ENCODE data around the gene GPR61.

GPR61 gene

DNA sequence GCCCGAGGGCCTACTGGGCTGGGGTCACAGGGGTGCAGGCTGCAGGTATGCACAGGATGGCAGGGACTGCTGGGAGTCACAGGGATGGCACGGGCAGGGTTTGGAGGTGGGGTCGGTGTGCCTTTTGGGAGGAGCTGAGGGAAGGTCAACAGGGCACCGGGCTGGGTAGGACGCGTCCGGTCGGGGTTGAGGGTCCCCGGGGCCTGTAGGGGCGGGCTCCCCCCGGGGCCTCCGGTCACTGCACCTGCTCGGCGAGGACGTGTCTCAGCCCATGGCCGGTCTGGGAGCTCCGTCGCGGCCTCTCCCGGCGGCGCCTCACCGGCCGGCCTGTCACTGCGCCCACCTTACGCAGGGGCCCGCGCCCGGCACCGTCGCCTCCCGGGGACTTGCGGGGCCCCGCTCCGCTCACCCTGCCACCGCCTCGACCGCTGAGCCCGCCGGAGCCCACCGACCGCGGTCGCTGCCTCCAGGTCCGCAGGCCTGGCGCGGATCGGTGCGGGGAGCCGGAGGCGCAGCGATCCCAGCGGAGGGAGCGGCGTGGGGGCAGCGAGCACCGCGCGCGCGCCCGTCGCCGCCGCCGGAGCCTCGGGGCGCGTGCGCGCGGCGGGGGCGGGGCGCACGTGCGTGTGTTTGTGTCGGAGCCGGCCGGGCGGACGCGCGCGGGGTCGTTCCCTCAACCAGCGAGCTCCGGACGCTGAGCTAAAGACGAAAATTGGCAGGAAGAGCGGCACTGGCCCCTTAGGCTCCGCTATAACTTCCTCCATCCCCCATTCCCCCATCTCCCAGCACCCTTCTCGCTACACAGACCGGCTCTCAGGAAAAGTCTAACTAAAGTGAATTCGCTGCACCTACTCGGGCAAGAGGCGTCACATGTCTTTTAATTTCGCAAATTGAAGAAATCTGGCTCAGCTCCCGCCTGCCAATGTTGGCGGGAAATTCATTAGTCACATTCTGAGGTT lies 30.2 kb upstream of the GPR61 start, which contains the start of gene AMIGO1:
TSS of gene AMIGO1 (minus strand) at position 552 of the 959 bp plus-strand sequence. CDS start 815 bp downstream, outside the sequence.
- peak; percentile 55 for DNase-seq

DNA sequence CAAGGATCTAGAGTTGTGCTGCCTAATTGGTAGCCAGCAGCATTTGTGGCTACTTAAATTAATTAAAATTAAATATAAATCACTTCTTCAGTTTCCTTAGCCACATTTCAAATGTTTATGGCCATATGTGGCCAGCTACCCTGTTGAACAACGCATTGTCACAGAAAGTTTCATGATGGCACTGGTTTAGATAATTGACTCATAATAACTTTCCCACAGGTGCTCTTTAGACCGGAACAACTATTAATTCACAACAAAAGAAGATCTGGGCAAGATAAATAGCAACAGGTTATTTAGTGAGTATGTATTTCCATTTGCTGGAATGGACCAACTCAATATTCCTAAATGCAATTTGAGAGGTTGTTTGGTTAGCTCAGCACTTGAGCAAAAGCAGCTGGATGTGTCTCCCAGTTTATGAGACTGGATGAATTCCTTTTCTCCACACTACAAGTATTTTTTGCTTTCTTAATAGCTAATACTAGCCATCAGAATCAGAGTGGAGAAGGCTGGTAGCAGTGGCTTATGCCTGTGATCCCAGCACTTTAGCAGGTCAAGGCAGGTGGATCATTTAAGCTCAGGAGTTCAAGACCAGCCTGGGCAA lies 26.5 kb upstream of the GPR61 start:
- DNase-seq: no peak

DNA sequence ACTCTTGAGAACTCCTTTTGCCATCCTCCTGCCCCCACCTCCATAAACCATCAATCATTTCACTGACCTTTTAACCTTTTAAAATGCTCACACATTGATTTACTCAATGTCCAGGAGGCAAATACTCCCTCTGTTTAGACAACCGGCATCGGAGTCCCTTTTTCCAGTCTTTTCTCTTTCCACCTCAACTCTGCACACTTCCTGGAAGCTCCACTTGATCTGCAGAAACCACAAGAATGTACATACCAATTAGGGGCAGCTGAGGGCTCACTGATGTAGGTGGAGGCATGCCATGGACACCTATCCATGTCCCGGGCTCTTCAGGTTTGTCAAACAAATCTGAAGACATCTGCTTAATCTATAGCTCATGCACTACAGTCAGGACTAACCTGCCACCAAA lies 24.8 kb upstream of the GPR61 start:
- DNase-seq: no peak

DNA sequence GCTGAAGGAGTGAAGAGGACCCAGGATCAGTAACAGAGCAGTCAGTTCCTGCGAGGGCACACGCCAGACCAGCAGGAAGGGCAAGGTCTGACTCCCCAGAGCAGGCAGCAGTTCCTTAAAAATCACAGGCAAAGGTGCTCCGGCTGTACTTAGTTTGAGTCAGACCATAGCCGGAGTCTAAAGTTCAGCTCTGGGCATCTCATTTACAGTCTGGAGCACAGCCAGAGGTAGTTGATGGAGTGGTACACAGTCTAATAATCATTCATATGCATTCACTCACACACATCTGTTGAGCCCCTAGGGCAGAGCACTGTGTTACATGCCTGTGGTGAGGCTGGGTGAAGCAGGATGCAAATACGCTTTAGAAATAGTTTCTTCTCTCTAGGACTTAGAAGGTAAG lies 22.8 kb upstream of the GPR61 start:
- no peak for DNase-seq

DNA sequence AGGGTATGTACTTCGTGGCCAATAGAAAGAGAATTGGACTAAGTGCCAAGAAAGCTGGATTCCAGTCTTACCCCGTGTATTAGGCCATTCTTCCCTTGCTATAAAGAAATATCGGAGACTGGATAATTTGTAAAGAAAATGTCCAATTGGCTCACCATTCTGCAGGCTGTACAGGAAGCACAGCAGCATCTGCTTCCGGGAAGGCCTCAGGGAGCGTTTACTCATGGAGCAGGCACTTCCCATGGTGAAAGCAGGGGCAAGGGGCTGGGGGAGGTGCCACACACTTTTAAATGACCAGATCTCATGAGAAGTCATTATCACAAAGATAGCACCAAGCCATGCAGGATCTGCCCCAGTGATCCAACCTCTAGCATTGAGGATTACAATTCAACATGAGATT lies 22.3 kb upstream of the GPR61 start:
- DNase-seq: no peak

DNA sequence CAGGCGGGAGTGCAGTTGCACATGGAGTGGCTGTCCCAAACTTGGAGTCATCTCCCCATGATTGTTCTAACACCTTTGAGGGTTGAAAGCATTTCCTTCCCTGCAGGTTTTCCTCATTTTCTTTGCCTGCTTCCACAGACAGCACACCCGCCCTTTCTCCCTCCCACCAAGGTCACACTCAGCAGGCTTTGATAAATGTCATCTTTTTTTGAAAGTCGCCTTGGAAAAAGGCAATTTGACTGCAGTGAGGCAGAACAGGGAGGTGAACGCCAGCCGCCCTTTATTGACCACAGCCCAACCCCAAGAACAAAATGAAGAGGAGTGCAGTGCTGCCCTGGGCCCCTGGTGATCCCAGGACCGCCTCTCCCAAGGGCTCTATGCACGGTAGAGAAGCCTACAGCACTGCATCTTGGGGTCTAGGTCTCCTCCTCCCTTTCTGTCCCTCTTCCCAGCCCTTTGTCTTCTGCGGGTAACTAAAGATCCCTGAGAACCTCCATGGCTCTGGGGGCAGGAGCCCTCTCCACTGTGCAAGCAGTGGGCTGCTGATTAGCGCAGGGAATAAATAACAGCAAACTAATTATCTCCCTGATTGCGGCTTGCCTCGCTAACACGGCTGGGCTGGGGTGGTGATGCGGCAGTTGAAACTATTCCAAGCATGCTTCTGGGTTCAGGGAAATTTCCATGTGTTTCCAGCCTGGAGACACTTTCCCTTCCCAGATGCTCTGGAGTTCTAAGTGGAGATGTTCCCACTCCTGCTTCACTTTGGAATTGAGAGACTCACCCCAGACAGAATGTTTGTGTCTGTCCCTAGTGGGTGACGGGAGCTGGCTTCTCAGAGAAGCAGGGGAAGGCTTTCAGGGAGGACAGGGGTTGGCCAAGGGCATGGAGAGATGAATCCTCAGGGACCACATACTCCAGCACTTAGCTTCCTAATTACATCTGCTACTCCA lies 18.4 kb upstream of the GPR61 start:
- no peak for DNase-seq

DNA sequence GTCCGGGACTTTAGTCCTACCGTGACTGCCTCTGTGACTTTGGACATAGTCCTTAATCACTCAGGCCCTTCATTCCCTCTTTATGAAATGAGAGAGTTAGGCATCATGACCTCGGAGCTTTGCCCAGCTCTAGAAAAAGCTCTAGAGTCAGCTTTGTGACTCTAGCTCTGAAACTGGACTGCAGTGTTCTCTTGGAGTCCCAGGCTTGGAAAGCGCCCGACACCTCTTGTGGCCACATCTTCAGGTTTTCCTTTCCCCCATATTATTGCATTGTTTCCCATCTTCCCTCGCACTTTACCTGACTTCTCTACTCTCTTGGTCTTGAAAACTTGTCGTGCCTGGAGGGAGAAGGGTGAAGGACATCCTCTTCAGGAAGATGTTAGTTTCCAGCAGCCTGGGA lies 17.6 kb upstream of the GPR61 start:
- DNase-seq: no peak

DNA sequence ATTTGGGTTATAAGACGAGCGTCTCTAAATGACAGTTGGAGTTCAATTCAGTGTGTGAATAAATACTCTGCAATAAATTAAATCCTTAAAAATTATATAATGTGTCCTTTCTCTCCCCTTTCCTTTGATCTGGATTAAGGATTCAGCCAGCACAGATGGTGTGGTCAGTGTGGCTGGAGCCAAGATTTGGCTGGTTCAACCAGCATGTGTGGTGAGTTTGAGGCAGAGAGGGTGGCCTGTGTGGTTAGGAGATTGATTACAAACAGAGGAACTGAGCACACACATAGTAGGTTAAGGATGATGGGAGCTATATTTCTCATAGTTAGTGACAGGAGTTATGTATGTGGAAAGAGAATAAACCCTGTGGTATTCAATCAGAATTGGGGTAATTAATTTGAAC lies 16.0 kb upstream of the GPR61 start:
- DNase-seq: no peak

DNA sequence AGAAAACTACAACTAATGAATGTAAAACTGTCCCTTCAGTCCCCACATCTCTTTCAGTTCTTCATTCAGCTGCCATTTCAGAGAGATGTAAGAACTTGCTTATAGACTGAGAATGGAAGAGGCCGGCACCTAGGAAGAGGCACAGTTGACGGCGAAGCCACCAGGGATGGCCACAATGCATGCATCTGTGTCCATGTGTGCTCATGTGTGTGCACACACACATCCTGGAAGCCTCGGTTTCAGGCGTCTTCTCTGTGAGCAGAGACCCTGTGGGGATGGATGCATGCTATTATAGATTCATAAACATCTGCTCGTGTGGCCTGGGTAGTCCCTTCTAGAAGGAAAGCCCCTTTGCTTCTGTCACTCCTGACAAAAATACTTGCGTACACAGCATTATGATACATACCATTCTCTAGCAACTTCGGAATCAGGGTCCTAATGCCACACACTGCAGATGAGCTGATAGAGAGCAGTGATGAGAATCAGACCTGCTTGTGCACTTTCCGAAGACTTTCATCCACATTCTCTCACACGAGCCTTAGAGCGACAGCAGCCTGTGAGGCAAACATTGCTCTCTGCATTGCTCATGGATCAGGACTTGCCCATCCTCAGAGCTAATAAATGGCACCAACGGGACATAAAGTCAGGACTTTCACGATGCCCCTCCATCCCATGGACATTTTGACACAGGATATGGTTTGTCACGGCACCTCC lies 12.4 kb upstream of the GPR61 start:
- no peak for DNase-seq

DNA sequence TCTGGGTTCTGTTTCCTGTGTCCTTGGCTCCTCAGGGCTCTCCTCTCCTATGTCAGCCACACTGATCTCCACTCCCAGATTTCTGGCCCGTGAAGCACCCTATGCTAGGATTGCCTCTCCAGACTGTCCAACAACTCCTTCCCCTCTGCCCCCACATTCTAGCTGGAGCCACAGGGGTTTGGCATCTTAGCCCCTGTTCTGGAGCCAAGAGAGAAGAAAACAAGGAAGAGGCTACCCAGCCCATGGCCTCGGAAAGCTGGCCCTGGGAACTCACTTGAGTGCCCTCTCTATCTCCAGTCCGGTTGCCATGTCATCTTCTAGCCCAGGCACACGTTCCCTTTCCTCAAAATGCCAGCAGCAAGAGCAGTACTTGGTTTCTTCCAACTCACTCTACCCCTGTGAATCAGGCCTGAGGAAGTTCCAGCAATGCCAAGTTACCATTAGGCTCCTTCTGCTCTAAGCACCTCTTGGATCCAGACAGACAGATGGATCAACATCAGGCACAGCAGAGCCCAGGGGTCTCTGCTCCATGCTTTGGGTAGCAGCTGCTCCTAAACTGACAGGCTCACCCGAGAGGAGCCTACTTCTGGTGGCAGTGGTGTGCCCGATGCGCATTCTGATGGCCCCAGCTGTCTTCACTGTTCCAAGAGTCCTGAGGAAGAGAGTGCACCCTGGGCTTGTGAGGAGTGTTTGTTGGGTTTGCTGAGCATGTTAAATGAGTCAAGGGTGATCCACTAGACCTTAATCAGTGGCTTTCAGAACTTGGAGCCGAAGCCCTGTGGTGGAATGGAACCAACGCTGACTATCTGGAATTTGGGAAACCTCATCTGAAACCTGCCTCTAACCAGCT lies 11.6 kb upstream of the GPR61 start:
- no peak for DNase-seq

DNA sequence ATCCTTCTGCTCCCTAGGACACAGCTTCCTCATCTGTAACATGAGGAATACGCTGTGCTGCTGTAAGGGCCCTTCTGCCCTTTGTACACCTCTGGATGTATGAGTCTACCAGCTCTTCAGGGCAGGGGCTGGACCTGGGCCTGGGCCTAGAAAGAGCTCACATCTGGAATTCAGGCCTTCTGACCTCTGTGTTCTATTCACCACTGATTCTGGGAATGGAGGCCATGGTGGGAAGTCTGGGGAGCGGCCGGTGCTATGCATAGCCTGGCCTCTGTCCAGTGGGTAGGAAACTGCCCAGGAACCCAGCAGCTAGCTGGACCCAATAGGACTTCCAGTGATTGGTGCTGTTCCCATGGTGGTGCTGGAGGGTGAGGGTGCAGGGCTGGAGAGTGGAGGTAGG lies 11.0 kb upstream of the GPR61 start:
- DNase-seq: no peak

DNA sequence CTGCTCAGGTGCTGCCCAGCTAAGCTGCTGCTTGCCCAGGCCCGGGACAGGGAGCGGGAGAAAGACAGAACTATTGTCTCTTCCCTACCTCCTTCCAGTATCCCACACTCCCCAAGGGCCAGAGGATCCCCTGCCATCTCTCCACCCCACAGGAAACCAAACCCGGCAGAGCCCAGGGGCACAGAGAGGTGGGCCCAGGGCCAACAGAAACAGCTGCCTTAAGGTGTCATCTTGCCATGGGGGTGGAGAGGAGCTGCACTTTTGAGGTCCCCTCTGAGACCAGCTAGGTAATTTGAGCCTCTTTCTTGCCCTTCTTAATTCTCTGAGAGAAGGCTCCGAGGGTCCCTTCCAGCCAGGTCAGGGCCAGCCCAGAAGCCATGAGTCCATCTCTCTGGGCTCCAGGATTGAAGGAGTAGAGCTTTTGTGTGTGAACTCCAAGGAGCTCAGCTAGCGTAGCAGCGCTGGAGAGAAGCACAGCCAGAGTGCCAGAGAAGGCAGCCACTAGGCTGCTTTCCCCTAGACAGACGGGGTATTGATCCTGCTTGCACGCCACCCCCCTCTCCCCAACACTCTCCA lies 9.7 kb upstream of the GPR61 start:
- DNase-seq: no peak

DNA sequence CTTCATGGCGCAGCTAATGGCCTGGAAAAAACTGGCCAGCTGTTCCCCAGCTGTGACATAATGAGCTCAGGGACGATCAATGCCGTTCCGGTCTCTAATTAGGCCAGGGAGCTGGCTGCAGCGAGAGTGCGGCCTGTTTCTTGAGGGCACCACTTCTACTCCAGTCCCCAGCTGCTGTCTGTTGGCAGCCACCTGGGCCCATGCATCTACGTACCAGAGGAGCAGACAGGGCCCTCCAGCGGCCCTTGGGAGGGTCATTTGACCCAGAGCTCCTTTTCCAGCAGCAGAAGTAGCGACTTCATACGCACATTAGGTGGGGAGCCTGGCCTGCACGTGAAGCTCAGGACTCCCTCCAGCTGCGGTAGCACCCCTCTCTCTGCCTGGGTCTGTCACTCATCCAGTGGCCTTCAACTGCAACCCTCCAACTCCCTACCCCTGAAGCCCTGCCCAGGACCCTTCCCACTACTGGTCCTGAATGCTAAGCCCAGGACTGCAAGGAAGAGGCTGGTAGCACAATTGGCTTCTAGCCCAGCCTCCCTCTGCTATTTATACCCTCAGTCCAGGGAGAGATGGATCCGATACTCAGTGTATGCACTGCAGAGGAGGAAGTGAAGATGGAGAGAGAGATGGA lies 9.1 kb upstream of the GPR61 start:
- no peak for DNase-seq

DNA sequence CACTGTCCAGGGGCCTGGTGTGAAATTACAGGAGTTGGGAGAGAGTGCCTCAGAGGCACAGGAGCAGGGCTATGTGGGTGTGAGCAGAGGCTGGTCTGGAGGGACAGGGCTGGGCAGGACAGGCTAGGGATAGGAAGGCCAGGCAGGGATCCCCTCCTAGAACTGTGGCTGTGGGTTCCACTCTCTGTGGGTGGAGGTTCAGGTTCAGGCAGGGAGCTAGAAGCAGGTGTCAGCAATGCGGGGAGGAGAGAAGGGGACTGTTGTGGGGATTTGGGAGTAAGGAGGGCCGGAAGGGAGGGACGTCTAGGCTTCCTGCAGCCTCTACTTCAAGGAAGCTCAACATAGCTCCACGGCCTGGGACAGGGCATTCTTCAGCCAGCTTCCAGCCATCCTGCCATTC lies 8.3 kb upstream of the GPR61 start:
- DNase-seq: no peak

DNA sequence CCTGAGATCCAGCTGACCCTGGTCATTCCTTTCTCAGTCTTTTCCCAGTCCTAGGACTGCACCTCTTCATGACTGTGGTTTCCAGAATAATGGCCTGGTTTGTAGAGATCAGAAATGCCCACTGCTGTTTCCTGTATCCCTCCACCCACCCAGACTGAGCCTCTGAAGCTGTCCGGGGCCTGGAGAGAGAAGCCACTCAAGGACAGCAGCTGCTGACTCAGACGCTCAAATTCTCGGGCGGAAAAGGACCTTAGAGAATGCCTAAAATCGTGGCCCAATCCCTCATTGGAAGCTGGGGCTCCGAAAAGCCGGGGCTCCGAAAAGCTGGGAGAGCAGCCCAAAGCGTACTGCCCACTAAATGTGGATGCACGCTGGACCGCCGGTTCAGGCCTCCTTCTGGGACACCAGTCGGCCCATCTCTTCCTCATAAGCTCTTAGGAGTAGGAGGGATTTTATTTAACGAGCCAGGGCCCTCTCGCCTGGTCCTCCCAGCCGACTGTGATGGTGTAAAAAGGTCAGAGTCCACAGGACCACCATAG lies 7.8 kb upstream of the GPR61 start:
- DNase-seq: no peak

DNA sequence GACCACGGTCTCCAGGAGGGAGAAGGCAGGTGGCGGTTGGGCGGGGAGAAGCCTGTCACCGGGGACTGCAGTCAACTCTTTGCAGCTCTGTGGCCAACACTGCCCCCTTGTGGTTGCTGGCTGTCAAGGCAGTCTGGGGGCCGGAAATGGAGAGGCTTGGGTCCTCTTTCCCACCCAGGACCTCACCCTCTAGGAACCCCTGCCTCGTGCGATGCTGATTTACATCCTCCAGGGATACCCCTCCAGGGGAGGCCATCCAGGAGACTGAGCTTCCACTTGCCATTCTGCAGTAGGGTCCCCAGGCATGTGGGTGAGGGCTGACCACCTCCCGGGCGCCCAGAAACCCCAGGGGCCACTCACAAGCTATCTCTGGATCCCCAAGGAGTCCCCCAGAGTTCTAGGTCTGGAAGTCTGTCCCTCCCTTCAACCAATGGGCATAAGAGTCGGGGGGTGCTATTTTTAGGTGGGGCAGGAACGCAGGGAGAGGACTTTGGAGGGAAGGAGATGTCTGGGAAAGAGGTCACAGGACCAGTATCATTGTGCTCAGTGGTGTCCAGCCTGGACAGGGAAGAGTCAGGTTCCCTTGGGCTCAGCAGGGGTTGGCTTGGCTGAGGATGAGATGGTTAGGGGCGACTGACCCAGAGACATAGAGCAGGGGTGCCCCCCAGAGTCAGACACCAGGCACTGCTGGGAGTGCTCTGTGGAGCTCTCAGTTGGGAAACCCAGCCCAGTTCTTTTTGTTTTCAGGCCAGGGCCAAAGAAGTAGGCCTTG lies 7.1 kb upstream of the GPR61 start:
- peak; percentile 85 for DNase-seq

DNA sequence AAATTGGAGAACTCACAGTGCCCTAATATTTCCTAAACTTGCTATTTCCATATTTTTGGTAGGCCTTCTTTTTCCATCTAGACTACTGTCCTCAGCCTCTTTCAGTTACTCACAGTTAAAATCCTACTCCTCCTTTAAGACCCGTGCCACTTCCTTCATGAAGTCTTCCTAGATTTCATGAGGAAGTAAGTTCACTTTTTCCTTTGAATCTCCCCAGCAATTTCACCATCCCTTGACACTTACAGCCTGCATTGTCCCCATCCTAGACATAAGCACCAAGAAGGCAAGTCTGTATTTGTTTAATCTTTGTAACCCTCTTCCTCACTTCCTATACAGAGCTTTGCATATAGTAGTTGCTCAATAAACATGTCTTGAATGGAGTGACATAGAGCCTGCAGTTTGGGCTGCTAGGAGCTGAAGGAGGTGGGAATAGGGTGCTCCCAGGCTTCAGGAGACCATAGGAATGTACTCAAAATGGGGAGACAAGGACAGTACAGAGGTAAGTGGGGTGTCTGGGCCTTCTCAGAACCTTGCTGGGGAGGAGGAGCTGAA lies 5.3 kb upstream of the GPR61 start:
- no peak for DNase-seq

DNA sequence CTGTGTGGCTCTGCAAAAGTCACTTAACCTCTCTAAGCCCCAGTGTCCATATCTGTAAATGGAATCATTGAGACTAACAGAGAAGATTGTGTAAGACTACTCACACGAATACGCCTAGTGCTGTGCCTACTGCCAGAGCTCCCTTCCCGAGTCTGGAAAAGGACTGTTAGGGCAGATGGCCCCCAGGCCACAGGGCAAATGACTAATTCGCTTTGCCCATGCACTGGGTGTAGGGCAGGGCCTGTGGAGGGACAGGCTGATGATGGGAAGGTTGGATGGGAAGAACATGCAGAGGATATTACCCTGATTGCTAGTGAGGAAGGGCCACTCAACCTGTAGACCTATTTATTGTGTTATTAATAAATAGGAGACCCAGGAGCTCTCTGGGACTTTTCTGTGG lies 4.2 kb upstream of the GPR61 start:
- DNase-seq: no peak

DNA sequence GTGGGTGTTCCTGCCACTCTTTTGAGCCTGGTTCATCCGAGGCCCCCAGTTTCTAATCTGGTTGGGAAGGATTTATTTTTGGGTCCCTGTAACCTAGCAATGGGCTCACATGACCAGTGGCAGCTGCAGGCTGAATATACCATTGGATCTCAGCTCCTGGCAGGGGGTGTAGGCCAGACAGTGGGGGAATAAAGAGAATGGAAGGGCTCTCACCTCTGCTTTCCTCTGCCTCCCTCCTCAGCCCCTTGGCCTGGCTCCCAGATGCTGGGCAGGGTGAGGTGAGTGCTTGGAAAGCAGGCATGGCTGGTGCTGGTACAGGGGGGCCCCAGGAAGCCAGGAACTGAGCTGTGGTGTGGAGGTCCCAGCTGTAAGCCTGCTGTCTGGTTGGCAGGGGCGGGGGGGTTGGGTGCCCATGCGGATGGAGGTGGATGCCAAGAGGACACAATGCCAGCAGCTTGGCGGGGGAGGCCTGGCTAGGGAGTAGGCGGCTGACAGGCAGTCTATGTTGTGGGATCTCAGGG lies 3.6 kb upstream of the GPR61 start:
- DNase-seq: no peak
